HepG2 (cell line): ENCODE results near the gene ZKSCAN5. TPM values are rescaled to one million over a fixed set of nuclear protein-coding genes. Genes with fewer than 3 reads are reported as not detected.

Source experiments
- ARID2 ChIP-seq: sonication (generic); formaldehyde crosslinking; IDR thresholded peaks from 2 replicates; pipeline ENCODE4 v1.8.1; 2022; ENCODE audit warnings: mild to moderate bottlenecking, missing genetic modification reagents, borderline replicate concordance
- ATRX ChIP-seq: sonication (generic); formaldehyde crosslinking; IDR thresholded peaks from 2 replicates; pipeline ENCODE4 v1.4.0; 2020; ENCODE audit warnings: missing genetic modification reagents, borderline replicate concordance
- DMAP1 ChIP-seq: IDR thresholded peaks from 2 replicates; pipeline ENCODE4 v1.6.1; 2016
- GMEB1 ChIP-seq: sonication (generic); formaldehyde crosslinking; IDR thresholded peaks from 2 replicates; pipeline ENCODE4 v1.5.1; 2020; ENCODE audit warnings: missing genetic modification reagents, mild to moderate bottlenecking, borderline replicate concordance
- HOXA3 ChIP-seq: sonication (generic); formaldehyde crosslinking; IDR thresholded peaks from 2 replicates; pipeline ENCODE4 v1.5.0; 2020; ENCODE audit warnings: missing genetic modification reagents
- HOXA7 ChIP-seq: sonication (generic); formaldehyde crosslinking; IDR thresholded peaks from 2 replicates; pipeline ENCODE4 v1.8.1; 2022; ENCODE audit warnings: mild to moderate bottlenecking, missing genetic modification reagents, moderate library complexity
- KDM2A ChIP-seq: sonication (generic); formaldehyde crosslinking; IDR thresholded peaks from 2 replicates; pipeline ENCODE4 v1.4.0; 2020; ENCODE audit warnings: low read depth, missing genetic modification reagents, borderline replicate concordance
- KMT2B ChIP-seq: IDR thresholded peaks from 2 replicates; pipeline ENCODE4 v1.6.1; 2016; ENCODE audit warnings: missing genetic modification reagents, missing compliant biosample characterization
- MEIS1 ChIP-seq: sonication (generic); formaldehyde crosslinking; IDR thresholded peaks from 2 replicates; pipeline ENCODE4 v1.9.0; 2021; ENCODE audit warnings: mild to moderate bottlenecking, missing genetic modification reagents, moderate library complexity, borderline replicate concordance
- NFATC3 ChIP-seq: sonication (generic); formaldehyde crosslinking; IDR thresholded peaks from 2 replicates; pipeline ENCODE4 v1.5.1; 2020; ENCODE audit warnings: mild to moderate bottlenecking, missing genetic modification reagents
- NFYB ChIP-seq: sonication (generic); formaldehyde crosslinking; IDR thresholded peaks from 2 replicates; pipeline ENCODE4 v1.4.0; 2020; ENCODE audit warnings: missing genetic modification reagents
- NRL ChIP-seq: sonication (generic); formaldehyde crosslinking; IDR thresholded peaks from 2 replicates; pipeline ENCODE4 v1.5.0; 2020; ENCODE audit warnings: missing genetic modification reagents, mild to moderate bottlenecking, moderate library complexity, borderline replicate concordance
- PITX1 ChIP-seq: sonication (generic); formaldehyde crosslinking; IDR thresholded peaks from 2 replicates; pipeline ENCODE4 v1.5.1; 2020; ENCODE audit warnings: mild to moderate bottlenecking, missing genetic modification reagents
- POGK ChIP-seq: sonication (generic); formaldehyde crosslinking; conservative IDR thresholded peaks from 2 replicates; pipeline ENCODE4 v1.8.0; 2022; ENCODE audit warnings: mild to moderate bottlenecking, moderate library complexity, missing genetic modification reagents
- REPIN1 ChIP-seq: sonication (generic); formaldehyde crosslinking; IDR thresholded peaks from 2 replicates; pipeline ENCODE4 v1.8.0; 2022; ENCODE audit warnings: missing genetic modification reagents, low read depth, mild to moderate bottlenecking, borderline replicate concordance
- SMARCC2 ChIP-seq: fragments of 450-650 bp; IDR thresholded peaks from 2 replicates; pipeline ENCODE4 v1.6.1; 2017; ENCODE audit warnings: antibody characterized with exemption, mild to moderate bottlenecking
- SRF ChIP-seq: IDR thresholded peaks from 2 replicates; pipeline ENCODE4 v1.6.1; 2011; ENCODE audit warnings: mild to moderate bottlenecking, low read depth, low read length, moderate library complexity
- TIGD3 ChIP-seq: sonication (generic); formaldehyde crosslinking; IDR thresholded peaks from 2 replicates; pipeline ENCODE4 v1.5.1; 2020; ENCODE audit warnings: mild to moderate bottlenecking, missing genetic modification reagents, borderline replicate concordance
- ZC3H13 ChIP-seq: sonication (generic); formaldehyde crosslinking; IDR thresholded peaks from 2 replicates; pipeline ENCODE4 v1.8.1; 2023; ENCODE audit warnings: mild to moderate bottlenecking, missing genetic modification reagents, moderate library complexity
- ZFP82 ChIP-seq: sonication (generic); formaldehyde crosslinking; IDR thresholded peaks from 2 replicates; pipeline ENCODE4 v1.5.1; 2020; ENCODE audit warnings: mild to moderate bottlenecking, missing genetic modification reagents, borderline replicate concordance
- ZNF235 ChIP-seq: sonication (generic); formaldehyde crosslinking; IDR thresholded peaks from 2 replicates; pipeline ENCODE4 v1.8.1; 2023; ENCODE audit warnings: mild to moderate bottlenecking, missing genetic modification reagents, borderline replicate concordance
- ZNF263 ChIP-seq: sonication (generic); formaldehyde crosslinking; IDR thresholded peaks from 2 replicates; pipeline ENCODE4 v1.4.0; 2020; ENCODE audit warnings: missing genetic modification reagents
- ZNF274 ChIP-seq: sonication (generic); formaldehyde crosslinking; IDR thresholded peaks from 2 replicates; pipeline ENCODE4 v1.5.1; 2020; ENCODE audit warnings: mild to moderate bottlenecking, missing genetic modification reagents
- ZNF367 ChIP-seq: sonication (generic); formaldehyde crosslinking; IDR thresholded peaks from 2 replicates; pipeline ENCODE4 v1.4.0; 2020; ENCODE audit warnings: missing genetic modification reagents, borderline replicate concordance
- ZNF547 ChIP-seq: sonication (generic); formaldehyde crosslinking; IDR thresholded peaks from 2 replicates; pipeline ENCODE4 v1.5.1; 2020; ENCODE audit warnings: mild to moderate bottlenecking, missing genetic modification reagents
- ZNF567 ChIP-seq: sonication (generic); formaldehyde crosslinking; IDR thresholded peaks from 2 replicates; pipeline ENCODE4 v1.8.1; 2023; ENCODE audit warnings: mild to moderate bottlenecking, missing genetic modification reagents, borderline replicate concordance
- ZSCAN30 ChIP-seq: sonication (generic); formaldehyde crosslinking; IDR thresholded peaks from 2 replicates; pipeline ENCODE4 v1.5.0; 2020; ENCODE audit warnings: mild to moderate bottlenecking, missing genetic modification reagents
- polyA plus RNA-seq, 8 experiments: library from polyadenylated mRNA; depleted of rRNA in 3 of 8; stranded (reverse) in 7 of 8; unstranded in 1 of 8; fragments of >200 nt; fragmentation: Illumina TruSeq in 4 of 8; extraction: Trizol in 4 of 8; gene quantifications; 2 replicates each; pipeline versions ENCODE4 v1.2.1 to v1.2.3, GENCODE V29; 2011 to 2016; ENCODE audit warnings: low read depth in 4 of 8, missing spikeins in 1 of 8, mixed read lengths in 1 of 8; ENCODE audit not compliant: insufficient read depth in 1 of 8
- total RNA-seq, 5 experiments: library from RNA; depleted of rRNA; stranded (reverse); fragments of >200 nt; fragmentation: Illumina TruSeq; extraction: Trizol; gene quantifications; 2 replicates each; pipeline ENCODE4 v1.2.3, GENCODE V29; 2016; ENCODE audit warnings: low read depth in 1 of 5

Gene ZKSCAN5
- total and polyA plus RNA-seq, 2 of the 13 experiments (the other 11 are each of a cell fraction or from before 2014, with no cell fraction given), result 5.5 to 11.7 TPM

- TF ChIP-seq KMT2B (CRISPR knock-in tag) (peak; percentile 82), ARID2 (CRISPR knock-in tag) (no peak), MEIS1 (peak; percentile 64; the same call in 1 of the 2 replicates), GMEB1 (CRISPR knock-in tag) (peak; percentile 49; the same call in 1 of the 2 replicates), ZFP82 (no peak), ZNF235 (CRISPR knock-in tag) (0 out of 2 replicates have a peak, but pooled peaks have one; percentile 41), REPIN1 (CRISPR knock-in tag) (no peak), NFYB (CRISPR knock-in tag) (peak; percentile 93), NFATC3 (CRISPR knock-in tag) (no peak), NRL (CRISPR knock-in tag) (peak; percentile 85; the same call in 1 of the 2 replicates), KDM2A (CRISPR knock-in tag) (peak; percentile 87), TIGD3 (CRISPR knock-in tag) (no peak), ZNF367 (CRISPR knock-in tag) (no peak), ATRX (CRISPR knock-in tag) (no peak), ZC3H13 (CRISPR knock-in tag) (peak; percentile 68), ZNF274 (CRISPR knock-in tag) (peak; percentile 15; the same call in 1 of the 2 replicates), SRF (no peak), HOXA7 (CRISPR knock-in tag) (no peak), POGK (0 out of 2 replicates have a peak, but pooled peaks have one; percentile 56), ZNF263 (CRISPR knock-in tag) (no peak), ZSCAN30 (CRISPR knock-in tag) (no peak), HOXA3 (CRISPR knock-in tag) (peak; percentile 62), ZNF547 (CRISPR knock-in tag) (no peak), ZNF567 (no peak), PITX1 (CRISPR knock-in tag) (peak; percentile 13; the same call in 1 of the 2 replicates), DMAP1 (CRISPR knock-in tag) (peak; percentile 73; the same call in 1 of the 2 replicates), SMARCC2 (no peak)
Measured at GRCh38 chr7:99472561-99473314, 31.7 kb upstream of the ZKSCAN5 start, which contains the start of gene ZNF789 (continued).
